NB4 (cell line): ENCODE data around the gene RFTN1.

Source experiments
- DNase-seq: peaks from one replicate; pipeline ENCODE4 v3.0.0; 2010; ENCODE audit warnings: low read depth
- H3K4me3 ChIP-seq: one replicate; pipeline ENCODE4 v1.5.1; 2011; ENCODE audit warnings: mild to moderate bottlenecking, low read depth, low read length, moderate library complexity
- MYC ChIP-seq: IDR thresholded peaks from 2 replicates; pipeline ENCODE4 v1.6.1; 2011; ENCODE audit warnings: low read depth, low read length
- POLR2A ChIP-seq: IDR thresholded peaks from 2 replicates; pipeline ENCODE4 v1.6.1; 2011; ENCODE audit warnings: mild to moderate bottlenecking; ENCODE audit not compliant: insufficient read length; ENCODE audit errors: extremely low read depth
- TF ChIP-seq, protein P1 (sequence below): IDR thresholded peaks from one replicate; pipeline ENCODE4 v1.5.1; 2012; ENCODE audit warnings: low read depth, low read length
- TF ChIP-seq, protein P2 (sequence below): IDR thresholded peaks from 2 replicates; pipeline ENCODE4 v1.6.1; 2011; ENCODE audit warnings: low read depth, low read length

The RFTN1 gene

DNA sequence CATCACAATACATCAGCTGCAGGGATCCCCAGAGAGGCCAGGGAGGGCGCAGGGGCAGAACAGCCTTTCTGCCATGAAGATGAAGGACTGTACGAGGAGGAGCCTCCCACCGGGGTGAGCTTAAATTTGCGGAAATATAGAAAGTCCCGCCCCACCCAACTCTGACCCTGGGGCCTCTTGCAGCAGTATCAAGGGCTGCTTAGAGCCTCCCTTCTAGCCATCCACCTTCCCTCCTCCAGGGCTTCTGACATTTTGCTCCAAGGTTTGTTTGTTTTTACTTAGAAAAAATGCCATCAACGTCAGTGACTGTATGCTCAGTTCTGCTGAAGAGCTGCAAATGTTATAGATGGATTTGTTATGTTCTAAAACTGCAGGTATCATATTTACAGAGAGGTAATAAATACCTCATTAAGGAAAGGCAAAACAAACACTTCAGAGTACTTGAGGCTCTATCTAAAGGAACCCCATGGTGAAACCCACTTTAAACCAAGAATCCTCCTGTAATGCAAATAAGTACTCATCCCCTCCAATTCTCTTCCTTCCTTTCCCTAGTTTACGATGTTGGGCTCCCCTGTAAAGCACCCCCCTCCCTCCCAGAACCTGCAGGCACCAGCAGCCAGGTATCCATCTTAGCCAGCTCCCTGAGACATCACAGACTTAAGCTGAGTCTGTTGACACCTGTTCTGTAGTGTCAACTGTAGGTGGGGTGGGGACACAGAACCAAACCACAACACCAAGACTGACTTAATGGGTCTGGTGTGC is 30.5 kb downstream of the RFTN1 start:
- no peak overlapping the region for H3K4me3 ChIP-seq
- no peak for DNase-seq
- TF ChIP-seq MYC (no peak), POLR2A (no peak)
- TF ChIP-seq, protein P1, sequence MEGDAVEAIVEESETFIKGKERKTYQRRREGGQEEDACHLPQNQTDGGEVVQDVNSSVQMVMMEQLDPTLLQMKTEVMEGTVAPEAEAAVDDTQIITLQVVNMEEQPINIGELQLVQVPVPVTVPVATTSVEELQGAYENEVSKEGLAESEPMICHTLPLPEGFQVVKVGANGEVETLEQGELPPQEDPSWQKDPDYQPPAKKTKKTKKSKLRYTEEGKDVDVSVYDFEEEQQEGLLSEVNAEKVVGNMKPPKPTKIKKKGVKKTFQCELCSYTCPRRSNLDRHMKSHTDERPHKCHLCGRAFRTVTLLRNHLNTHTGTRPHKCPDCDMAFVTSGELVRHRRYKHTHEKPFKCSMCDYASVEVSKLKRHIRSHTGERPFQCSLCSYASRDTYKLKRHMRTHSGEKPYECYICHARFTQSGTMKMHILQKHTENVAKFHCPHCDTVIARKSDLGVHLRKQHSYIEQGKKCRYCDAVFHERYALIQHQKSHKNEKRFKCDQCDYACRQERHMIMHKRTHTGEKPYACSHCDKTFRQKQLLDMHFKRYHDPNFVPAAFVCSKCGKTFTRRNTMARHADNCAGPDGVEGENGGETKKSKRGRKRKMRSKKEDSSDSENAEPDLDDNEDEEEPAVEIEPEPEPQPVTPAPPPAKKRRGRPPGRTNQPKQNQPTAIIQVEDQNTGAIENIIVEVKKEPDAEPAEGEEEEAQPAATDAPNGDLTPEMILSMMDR = no peak
- TF ChIP-seq, protein P2, sequence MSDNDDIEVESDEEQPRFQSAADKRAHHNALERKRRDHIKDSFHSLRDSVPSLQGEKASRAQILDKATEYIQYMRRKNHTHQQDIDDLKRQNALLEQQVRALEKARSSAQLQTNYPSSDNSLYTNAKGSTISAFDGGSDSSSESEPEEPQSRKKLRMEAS = no peak

DNA sequence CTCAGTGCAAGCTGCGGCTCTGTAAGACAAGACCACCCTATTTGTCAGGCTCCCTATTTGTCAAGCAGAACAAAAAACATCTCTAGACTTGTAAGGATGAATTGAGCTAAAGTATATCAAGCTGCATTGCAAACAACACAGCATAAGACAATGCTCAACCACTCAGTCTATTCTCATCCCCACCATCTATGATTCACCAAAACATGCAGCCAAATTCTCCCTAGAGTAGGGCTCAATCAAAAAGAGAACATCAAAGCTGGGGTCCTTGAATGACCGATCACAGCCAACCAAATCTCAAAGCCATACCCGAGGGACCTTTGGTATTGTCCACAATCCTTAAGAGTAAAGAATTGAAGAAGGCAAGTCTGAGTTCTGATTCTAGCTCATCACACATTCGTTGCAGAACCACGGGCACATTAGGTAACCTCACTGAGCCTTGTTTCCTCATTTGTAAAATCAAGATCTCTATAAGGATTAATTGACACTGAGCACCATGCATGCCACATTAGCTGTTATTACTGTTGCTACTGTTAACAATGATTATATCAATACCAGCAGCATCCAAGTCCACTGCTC is 31.2 kb downstream of the RFTN1 start:
- no peak overlapping the region for H3K4me3 ChIP-seq
- no peak for DNase-seq
- TF ChIP-seq, protein P2 = no peak
- TF ChIP-seq POLR2A = no peak
- no peak for TF ChIP-seq MYC
- TF ChIP-seq, protein P1 = no peak

DNA sequence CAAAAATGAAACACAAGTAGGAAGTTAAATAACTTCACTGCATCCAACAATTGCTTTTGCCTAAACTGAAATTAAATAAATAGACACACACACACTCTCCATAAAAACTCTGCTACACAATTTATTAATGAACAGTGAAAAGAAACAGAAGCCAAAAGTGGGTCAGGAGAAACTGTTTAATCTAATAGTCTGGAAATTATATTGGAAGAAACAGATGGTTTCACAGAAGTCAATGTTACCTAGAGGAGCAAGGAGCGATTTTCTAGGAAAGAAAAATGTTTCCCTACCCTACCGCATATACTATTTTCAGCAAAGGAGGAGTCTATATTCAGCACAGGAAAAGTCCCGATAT is 32.0 kb downstream of the RFTN1 start:
- no peak for DNase-seq
- no peak for TF ChIP-seq MYC
- TF ChIP-seq POLR2A = no peak
- TF ChIP-seq, protein P1 = no peak
- TF ChIP-seq, protein P2 = no peak
- no peak overlapping the region for H3K4me3 ChIP-seq

DNA sequence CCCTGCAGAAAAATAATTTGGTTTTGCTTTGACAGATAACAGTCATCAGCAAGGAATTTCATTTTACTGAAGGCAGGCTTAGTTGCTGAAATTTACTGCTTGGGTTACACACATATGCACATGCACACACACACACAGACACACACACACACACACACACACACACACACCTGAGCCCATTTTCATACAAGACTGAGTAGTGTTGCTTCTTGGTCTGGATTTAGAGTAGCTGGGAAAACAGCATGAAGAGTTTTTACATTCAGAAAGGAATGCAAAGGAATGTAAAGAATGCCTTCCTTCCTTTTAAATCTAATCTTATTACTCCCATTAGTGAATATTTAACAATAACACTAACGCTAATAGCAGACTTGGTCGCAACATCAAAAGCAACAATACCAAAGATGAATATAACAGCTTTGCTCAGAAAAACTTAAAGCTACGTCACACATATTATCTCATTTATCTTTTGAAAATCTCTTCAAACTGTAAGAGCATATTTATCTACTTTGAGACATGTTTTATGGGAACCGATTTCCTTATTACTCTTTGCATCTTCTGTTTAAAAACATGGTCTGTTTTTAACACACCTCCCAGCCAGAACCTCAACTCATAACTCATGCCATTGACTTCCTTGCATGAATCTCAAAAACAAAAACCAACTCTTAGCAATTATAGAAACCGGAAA is 32.5 kb downstream of the RFTN1 start:
- no peak for DNase-seq
- H3K4me3 ChIP-seq = no peak overlapping the region
- TF ChIP-seq POLR2A = no peak
- TF ChIP-seq, protein P2 = no peak
- no peak for TF ChIP-seq MYC
- TF ChIP-seq, protein P1 = no peak

DNA sequence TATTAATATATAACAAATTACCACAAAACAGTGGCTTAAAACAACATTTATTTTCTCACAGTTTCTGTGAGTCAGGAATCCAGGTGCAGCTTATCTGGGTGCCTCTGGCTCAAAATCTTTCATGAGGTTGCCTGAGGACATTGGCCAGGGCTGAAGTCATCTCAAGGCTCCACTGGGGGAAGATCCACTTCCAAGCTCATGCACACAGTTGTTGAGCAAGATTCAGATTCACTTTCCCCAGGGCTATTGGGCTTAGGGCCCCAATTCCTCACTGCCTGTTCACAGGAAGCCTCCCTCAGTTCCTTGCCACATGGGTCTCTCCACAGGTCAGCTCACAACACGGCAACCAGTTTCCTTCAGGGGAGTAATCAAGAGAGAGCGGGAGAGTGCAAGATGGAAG is 35.0 kb downstream of the RFTN1 start:
- H3K4me3 ChIP-seq = no peak overlapping the region
- TF ChIP-seq, protein P2 = no peak
- TF ChIP-seq, protein P1 = no peak
- TF ChIP-seq MYC = no peak
- no peak for TF ChIP-seq POLR2A
- DNase-seq = no peak
